Nephron (organoid): ENCODE measurements around the gene TMEM116.

ENCODE experiments used
- H3K27ac Mint-ChIP-seq, 3 experiments: 2 replicates each; pipeline ENCODE4 v1.8.0; 2020; ENCODE audit warnings: mixed read lengths in 3 of 3, mild to moderate bottlenecking in 2 of 3, moderate library complexity in 1 of 3
- H3K27me3 Mint-ChIP-seq: 2 replicates; pipeline ENCODE4 v1.8.0; 2021; ENCODE audit warnings: low read depth, mild to moderate bottlenecking, moderate library complexity, mixed read lengths
- H3K36me3 Mint-ChIP-seq: 2 replicates; pipeline ENCODE4 v1.8.0; 2020; ENCODE audit warnings: low read depth, mixed read lengths
- H3K4me1 Mint-ChIP-seq: 2 replicates; pipeline ENCODE4 v1.8.0; 2020; ENCODE audit warnings: mixed read lengths
- H3K4me3 Mint-ChIP-seq, 3 experiments: 2 replicates each; pipeline ENCODE4 v1.8.0; 2020; ENCODE audit warnings: mild to moderate bottlenecking in 3 of 3, mixed read lengths in 3 of 3, moderate library complexity in 2 of 3
- H3K9me3 Mint-ChIP-seq: 2 replicates; pipeline ENCODE4 v1.8.0; 2020; ENCODE audit warnings: mixed read lengths
- CTCF ChIP-seq, 3 experiments: fragments of 200-600 bp; sonication (generic); IDR thresholded peaks; one replicate each; pipeline ENCODE4 v1.5.0; 2021; ENCODE audit warnings: antibody characterized with exemption in 3 of 3; ENCODE audit not compliant: unreplicated experiment in 3 of 3

Gene TMEM116

GRCh38 chr12:111886662-111887545 is 126.1 kb downstream of the TMEM116 start:
- Mint-ChIP-seq H3K4me3 (no peak overlapping the region), H3K9me3 (no peaks in the 10 kb centered on the region), H3K4me1 (no peaks in the 10 kb centered on the region), H3K27me3 (no peaks in the 10 kb centered on the region), H3K27ac (no peak overlapping the region), H3K36me3 (peaks cover 81% of the 10 kb centered on the region)
- no peak for TF ChIP-seq CTCF (IDR thresholded peaks at IDR 0.05; ENCODE audit: unreplicated experiment in 3 of 3)

GRCh38 chr12:111881716-111882115 is 131.2 kb downstream of the TMEM116 start:
- Mint-ChIP-seq H3K27me3 (no peaks in the 10 kb centered on the region), H3K27ac (no peak overlapping the region), H3K9me3 (no peaks in the 10 kb centered on the region), H3K36me3 (peaks cover 76% of the 10 kb centered on the region), H3K4me3 (no peak overlapping the region), H3K4me1 (no peaks in the 10 kb centered on the region)
- TF ChIP-seq CTCF (IDR thresholded peaks at IDR 0.05; ENCODE audit: unreplicated experiment in 3 of 3) = no peak
